NCI-H1048 (cell line): Measurements from ENCODE around the gene CETN2.
"Not testable (repeated sequence)": the region's sequence is repeated elsewhere in the genome, so short reads cannot be mapped to it uniquely, and the experiment has no call there.

Source experiments
- DNase-seq: peaks from one replicate; lab custom pipeline; 2025; lab: John Stamatoyannopoulos, UW

CETN2 gene

GRCh38 chrX:152831391-152831790, 834 bp upstream of the CETN2 start:
- no peak for DNase-seq

GRCh38 chrX:152824841-152825374, 5.6 kb downstream of the CETN2 start:
- no peak for DNase-seq

GRCh38 chrX:152823657-152824056, 6.9 kb downstream of the CETN2 start:
- DNase-seq, result no peak

- no peak for DNase-seq
Measured at GRCh38 chrX:152822383-152823086, 8.0 kb downstream of the CETN2 start.

- no peak for DNase-seq
Measured at GRCh38 chrX:152821145-152821765, 9.3 kb downstream of the CETN2 start.

GRCh38 chrX:152819732-152820131, 10.8 kb downstream of the CETN2 start:
- no peak for DNase-seq

GRCh38 chrX:152819266-152819665, 11.3 kb downstream of the CETN2 start:
- DNase-seq, result no peak

- DNase-seq, result no peak
Measured at GRCh38 chrX:152818356-152818755, 12.2 kb downstream of the CETN2 start.

GRCh38 chrX:152817078-152817764, 13.3 kb downstream of the CETN2 start:
- DNase-seq, result no peak

GRCh38 chrX:152814048-152814447, 16.5 kb downstream of the CETN2 start:
- DNase-seq, result no peak

- DNase-seq, result no peak
Measured at GRCh38 chrX:152813206-152813605, 17.4 kb downstream of the CETN2 start.

GRCh38 chrX:152810403-152810802, 20.2 kb downstream of the CETN2 start:
- no peak for DNase-seq

GRCh38 chrX:152806035-152806434, 24.5 kb downstream of the CETN2 start:
- DNase-seq, result no peak

- DNase-seq, result no peak
Measured at GRCh38 chrX:152798945-152799344, 31.6 kb downstream of the CETN2 start.

- DNase-seq, result not testable (repeated sequence)
Measured at GRCh38 chrX:152787062-152787461, 43.5 kb downstream of the CETN2 start.
